GM19467 (cell line): ENCODE results near the gene GJA5.

Experiments used
- ATAC-seq: cut with Tn5 transposase; IDR thresholded peaks from one replicate; pipeline ENCODE4 v1.9.1; 2021; ENCODE audit warnings: mild to moderate bottlenecking, moderate library complexity; ENCODE audit not compliant: unreplicated experiment

Gene GJA5

GRCh38 chr1:147729315-147729714, 31.1 kb downstream of the GJA5 start:
- ATAC-seq: no peak

- no peak for ATAC-seq
Measured at GRCh38 chr1:147726168-147726567, 34.2 kb downstream of the GJA5 start.

- no peak for ATAC-seq
Measured at GRCh38 chr1:147725685-147726084, 34.7 kb downstream of the GJA5 start.

- no peak for ATAC-seq
Measured at GRCh38 chr1:147723691-147724323, 36.6 kb downstream of the GJA5 start.

- ATAC-seq: no peak
Measured at GRCh38 chr1:147722124-147722523, 38.3 kb downstream of the GJA5 start.

- no peak for ATAC-seq
Measured at GRCh38 chr1:147721716-147722115, 38.7 kb downstream of the GJA5 start.

- ATAC-seq: no peak
Measured at GRCh38 chr1:147720557-147720956, 39.8 kb downstream of the GJA5 start.

- ATAC-seq: no peak
Measured at GRCh38 chr1:147719711-147720225, 40.6 kb downstream of the GJA5 start.

GRCh38 chr1:147719029-147719698, 41.2 kb downstream of the GJA5 start:
- ATAC-seq: no peak

- ATAC-seq: no peak
Measured at GRCh38 chr1:147717706-147718097, 42.7 kb downstream of the GJA5 start.

GRCh38 chr1:147717051-147717705, 43.2 kb downstream of the GJA5 start:
- ATAC-seq: no peak

GRCh38 chr1:147712605-147713004, 47.8 kb downstream of the GJA5 start:
- no peak for ATAC-seq
